SK-N-SH treated with all-trans-retinoic acid at 6 μM for 48 hours (cell line): ENCODE measurements around the gene SAA1.

Experiments used
- ARNTL ChIP-seq: fragments of 450-650 bp; formaldehyde crosslinking; IDR thresholded peaks from 2 replicates; pipeline ENCODE4 v1.5.0; 2020; ENCODE audit warnings: low read depth, mild to moderate bottlenecking, moderate library complexity, borderline replicate concordance
- BACH2 ChIP-seq: fragments of 250-450 bp; sonication (Bioruptor Pico); IDR thresholded peaks from 2 replicates; pipeline ENCODE4 v1.9.0; 2021; ENCODE audit warnings: mild to moderate bottlenecking, borderline replicate concordance
- CREB5 ChIP-seq: fragments of 250-450 bp; sonication (Bioruptor Pico); IDR thresholded peaks from 2 replicates; pipeline ENCODE4 v1.5.1; 2020; ENCODE audit warnings: low read depth, mild to moderate bottlenecking, moderate library complexity
- CSDC2 ChIP-seq: fragments of 250-450 bp; sonication (Bioruptor Pico); IDR thresholded peaks from 2 replicates; pipeline ENCODE4 v1.5.0; 2020; ENCODE audit warnings: mild to moderate bottlenecking, moderate library complexity
- ESRRG ChIP-seq: fragments of 250-450 bp; sonication (Bioruptor Pico); IDR thresholded peaks from 2 replicates; pipeline ENCODE4 v1.6.1; 2021; ENCODE audit warnings: mild to moderate bottlenecking
- GLIS3 ChIP-seq: fragments of 250-450 bp; sonication (Bioruptor Pico); IDR thresholded peaks from 2 replicates; pipeline ENCODE4 v1.5.0; 2020; ENCODE audit warnings: mild to moderate bottlenecking, moderate library complexity
- ISL1 ChIP-seq: fragments of 250-450 bp; sonication (Bioruptor Pico); IDR thresholded peaks from 2 replicates; pipeline ENCODE4 v2.1.2; 2022; ENCODE audit warnings: mild to moderate bottlenecking, moderate library complexity
- PATZ1 ChIP-seq: fragments of 250-450 bp; sonication (Bioruptor Pico); IDR thresholded peaks from 2 replicates; pipeline ENCODE4 v1.8.0; 2020; ENCODE audit warnings: mild to moderate bottlenecking, moderate library complexity, borderline replicate concordance
- POU6F1 ChIP-seq: fragments of 250-450 bp; sonication (Bioruptor Pico); IDR thresholded peaks from 2 replicates; pipeline ENCODE4 v1.8.0; 2021; ENCODE audit warnings: low read depth, mild to moderate bottlenecking, moderate library complexity, borderline replicate concordance
- RARB ChIP-seq: fragments of 250-450 bp; sonication (Bioruptor Pico); IDR thresholded peaks from 2 replicates; pipeline ENCODE4 v1.8.0; 2021; ENCODE audit warnings: mild to moderate bottlenecking, moderate library complexity
- TOX ChIP-seq: fragments of 250-450 bp; sonication (Bioruptor Pico); IDR thresholded peaks from 2 replicates; pipeline ENCODE4 v1.8.0; 2021; ENCODE audit warnings: mild to moderate bottlenecking, moderate library complexity, borderline replicate concordance
- ZFP30 ChIP-seq: fragments of 450-650 bp; formaldehyde crosslinking; IDR thresholded peaks from 2 replicates; pipeline ENCODE4 v1.5.0; 2022; ENCODE audit warnings: mild to moderate bottlenecking, moderate library complexity
- ZNF8 ChIP-seq: fragments of 450-650 bp; formaldehyde crosslinking; IDR thresholded peaks from 2 replicates; pipeline ENCODE4 v1.5.0; 2020; ENCODE audit warnings: mild to moderate bottlenecking, moderate library complexity
- TF ChIP-seq, protein P1 (sequence below): fragments of 250-450 bp; sonication (Bioruptor Pico); IDR thresholded peaks from 2 replicates; pipeline ENCODE4 v1.5.0; 2020; ENCODE audit warnings: mild to moderate bottlenecking, moderate library complexity

- TF ChIP-seq BACH2 (CRISPR knock-in tag), result no peak
- no peak for TF ChIP-seq TOX (CRISPR knock-in tag)
- TF ChIP-seq PATZ1 (CRISPR knock-in tag), result no peak
- TF ChIP-seq CSDC2, result no peak
- TF ChIP-seq ZFP30 (CRISPR knock-in tag), result no peak
- TF ChIP-seq, protein P1, sequence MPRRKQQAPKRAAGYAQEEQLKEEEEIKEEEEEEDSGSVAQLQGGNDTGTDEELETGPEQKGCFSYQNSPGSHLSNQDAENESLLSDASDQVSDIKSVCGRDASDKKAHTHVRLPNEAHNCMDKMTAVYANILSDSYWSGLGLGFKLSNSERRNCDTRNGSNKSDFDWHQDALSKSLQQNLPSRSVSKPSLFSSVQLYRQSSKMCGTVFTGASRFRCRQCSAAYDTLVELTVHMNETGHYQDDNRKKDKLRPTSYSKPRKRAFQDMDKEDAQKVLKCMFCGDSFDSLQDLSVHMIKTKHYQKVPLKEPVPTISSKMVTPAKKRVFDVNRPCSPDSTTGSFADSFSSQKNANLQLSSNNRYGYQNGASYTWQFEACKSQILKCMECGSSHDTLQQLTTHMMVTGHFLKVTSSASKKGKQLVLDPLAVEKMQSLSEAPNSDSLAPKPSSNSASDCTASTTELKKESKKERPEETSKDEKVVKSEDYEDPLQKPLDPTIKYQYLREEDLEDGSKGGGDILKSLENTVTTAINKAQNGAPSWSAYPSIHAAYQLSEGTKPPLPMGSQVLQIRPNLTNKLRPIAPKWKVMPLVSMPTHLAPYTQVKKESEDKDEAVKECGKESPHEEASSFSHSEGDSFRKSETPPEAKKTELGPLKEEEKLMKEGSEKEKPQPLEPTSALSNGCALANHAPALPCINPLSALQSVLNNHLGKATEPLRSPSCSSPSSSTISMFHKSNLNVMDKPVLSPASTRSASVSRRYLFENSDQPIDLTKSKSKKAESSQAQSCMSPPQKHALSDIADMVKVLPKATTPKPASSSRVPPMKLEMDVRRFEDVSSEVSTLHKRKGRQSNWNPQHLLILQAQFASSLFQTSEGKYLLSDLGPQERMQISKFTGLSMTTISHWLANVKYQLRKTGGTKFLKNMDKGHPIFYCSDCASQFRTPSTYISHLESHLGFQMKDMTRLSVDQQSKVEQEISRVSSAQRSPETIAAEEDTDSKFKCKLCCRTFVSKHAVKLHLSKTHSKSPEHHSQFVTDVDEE (CRISPR knock-in tag), result no peak
- no peak for TF ChIP-seq GLIS3
- TF ChIP-seq RARB (CRISPR knock-in tag), result no peak
- no peak for TF ChIP-seq ISL1 (CRISPR knock-in tag)
- TF ChIP-seq POU6F1 (CRISPR knock-in tag), result no peak
- TF ChIP-seq ZNF8 (CRISPR knock-in tag), result no peak
- TF ChIP-seq CREB5, result no peak
- TF ChIP-seq ESRRG, result no peak
- no peak for TF ChIP-seq ARNTL (CRISPR knock-in tag)
Observed at GRCh38 chr11:18265949-18266348, at the start of gene SAA1.
